ENCODE results near the gene TCF4.

Gene TCF4

DNA sequence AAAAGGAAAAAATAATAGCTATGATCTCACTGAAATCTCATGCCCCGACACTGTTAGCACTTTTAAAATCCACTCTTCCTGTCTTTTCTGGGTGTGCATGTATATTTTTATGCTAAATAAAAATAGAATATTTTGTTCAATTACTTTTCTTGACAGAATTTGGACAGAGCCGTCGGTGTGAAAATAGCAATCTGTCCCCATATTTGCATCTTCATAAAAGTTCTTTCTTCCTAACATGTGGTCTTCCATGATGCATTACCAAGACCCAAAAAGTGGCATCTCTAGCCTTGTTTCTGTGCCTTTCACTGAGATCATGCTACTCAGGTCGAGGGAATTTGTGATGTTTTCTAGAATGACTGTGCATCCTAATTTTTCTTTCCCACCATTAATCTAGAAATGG, 329.9 kb downstream of the TCF4 start:
- Mint-ChIP-seq H3K27me3 (ENCODE audit: low read depth, poor library complexity) (no peaks in the 10 kb centered on the region), H3K27ac (no peak overlapping the region), H3K4me1 (no peaks in the 10 kb centered on the region), H3K9me3 (peaks cover 9% of the 10 kb centered on the region), H3K4me3 (no peak overlapping the region), H3K36me3 (ENCODE audit: low read depth) (peaks cover 88% of the 10 kb centered on the region)
- no peak for DNase-seq
- TF ChIP-seq, protein P1, sequence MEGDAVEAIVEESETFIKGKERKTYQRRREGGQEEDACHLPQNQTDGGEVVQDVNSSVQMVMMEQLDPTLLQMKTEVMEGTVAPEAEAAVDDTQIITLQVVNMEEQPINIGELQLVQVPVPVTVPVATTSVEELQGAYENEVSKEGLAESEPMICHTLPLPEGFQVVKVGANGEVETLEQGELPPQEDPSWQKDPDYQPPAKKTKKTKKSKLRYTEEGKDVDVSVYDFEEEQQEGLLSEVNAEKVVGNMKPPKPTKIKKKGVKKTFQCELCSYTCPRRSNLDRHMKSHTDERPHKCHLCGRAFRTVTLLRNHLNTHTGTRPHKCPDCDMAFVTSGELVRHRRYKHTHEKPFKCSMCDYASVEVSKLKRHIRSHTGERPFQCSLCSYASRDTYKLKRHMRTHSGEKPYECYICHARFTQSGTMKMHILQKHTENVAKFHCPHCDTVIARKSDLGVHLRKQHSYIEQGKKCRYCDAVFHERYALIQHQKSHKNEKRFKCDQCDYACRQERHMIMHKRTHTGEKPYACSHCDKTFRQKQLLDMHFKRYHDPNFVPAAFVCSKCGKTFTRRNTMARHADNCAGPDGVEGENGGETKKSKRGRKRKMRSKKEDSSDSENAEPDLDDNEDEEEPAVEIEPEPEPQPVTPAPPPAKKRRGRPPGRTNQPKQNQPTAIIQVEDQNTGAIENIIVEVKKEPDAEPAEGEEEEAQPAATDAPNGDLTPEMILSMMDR (IDR thresholded peaks at IDR 0.05) = no peak

- TF ChIP-seq, protein P1 (IDR thresholded peaks at IDR 0.05) = no peak
- Mint-ChIP-seq H3K36me3 (ENCODE audit: low read depth) (peaks cover 89% of the 10 kb centered on the region), H3K9me3 (peaks cover 9% of the 10 kb centered on the region), H3K4me3 (no peak overlapping the region), H3K27me3 (ENCODE audit: low read depth, poor library complexity) (no peaks in the 10 kb centered on the region), H3K27ac (no peak overlapping the region), H3K4me1 (peaks cover 11% of the 10 kb centered on the region)
- no peak for DNase-seq
These were observed 331.1 kb downstream of the TCF4 start for GRCh38 chr18:55256929-55257289.

DNA sequence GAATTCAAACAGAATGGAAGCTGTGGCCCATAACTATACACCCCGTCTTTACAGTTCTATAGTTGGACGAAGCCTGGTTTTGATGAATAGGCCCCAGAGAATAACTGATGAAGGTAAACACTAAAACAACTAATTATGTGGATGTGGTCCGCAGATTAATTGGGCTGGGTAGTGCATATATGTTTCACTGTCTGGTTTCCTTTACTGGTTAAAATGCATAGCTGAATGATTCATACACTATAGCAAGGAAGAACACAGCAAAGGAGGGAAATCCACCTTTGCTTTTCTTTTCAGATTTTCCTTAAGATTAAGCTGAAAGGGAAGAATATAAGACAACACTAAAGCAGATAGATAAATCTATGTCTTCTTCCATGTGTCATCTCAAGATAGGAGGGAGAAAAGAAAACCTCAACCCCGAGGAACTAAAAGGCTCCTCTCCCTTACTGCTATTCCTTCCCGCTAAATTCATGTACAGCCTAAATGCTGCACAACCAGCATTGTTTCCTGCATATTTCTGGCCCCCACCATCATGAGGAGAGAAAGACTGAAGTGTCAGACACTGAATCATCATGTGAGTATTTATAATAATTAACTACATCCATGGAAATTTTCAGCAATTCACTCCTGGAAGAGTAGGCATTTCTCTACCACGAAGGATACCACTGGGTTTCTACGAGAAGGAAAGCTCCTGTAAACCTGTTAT, 331.6 kb downstream of the TCF4 start:
- H3K36me3 Mint-ChIP-seq (ENCODE audit: low read depth) = peaks cover 88% of the 10 kb centered on the region
- H3K4me1 Mint-ChIP-seq = peaks cover 17% of the 10 kb centered on the region
- peak overlapping the region; percentile 67 for H3K27ac Mint-ChIP-seq

DNA sequence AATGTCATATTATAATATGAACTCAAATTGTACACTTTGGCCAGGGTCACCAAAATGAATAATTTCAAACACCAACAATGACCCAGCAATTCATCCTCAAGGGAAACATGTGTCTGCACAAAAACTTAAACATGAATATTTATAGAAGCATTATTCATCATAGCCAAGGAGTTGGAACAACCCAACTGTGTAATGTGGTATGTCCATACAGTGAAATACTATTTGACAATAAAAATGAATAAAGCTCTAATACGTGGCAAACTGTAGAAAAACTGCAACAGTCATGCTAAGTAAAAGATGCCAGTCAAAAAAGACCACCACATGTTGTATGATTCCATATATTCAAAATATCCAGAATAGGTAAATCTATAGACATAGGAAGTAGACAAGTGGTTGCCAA, 334.2 kb downstream of the TCF4 start:
- Mint-ChIP-seq H3K4me3 (no peak overlapping the region), H3K4me1 (peaks cover 27% of the 10 kb centered on the region), H3K27ac (no peak overlapping the region)

More for the DNA sequence above, 331.6 kb downstream of the TCF4 start:
- no peak overlapping the region for H3K4me3 Mint-ChIP-seq
- DNase-seq = no peak
- no peaks in the 10 kb centered on the region for H3K27me3 Mint-ChIP-seq (ENCODE audit: low read depth, poor library complexity)
- H3K9me3 Mint-ChIP-seq = peaks cover 9% of the 10 kb centered on the region
- TF ChIP-seq, protein P1 (IDR thresholded peaks at IDR 0.05) = no peak

GRCh38 chr18:55252901-55253300, 335.1 kb downstream of the TCF4 start:
- no peak for DNase-seq
- H3K9me3 Mint-ChIP-seq = peaks cover 9% of the 10 kb centered on the region
- no peak overlapping the region for H3K4me3 Mint-ChIP-seq
- H3K36me3 Mint-ChIP-seq (ENCODE audit: low read depth) = peaks cover 79% of the 10 kb centered on the region
- TF ChIP-seq, protein P1 (IDR thresholded peaks at IDR 0.05) = no peak
- H3K27me3 Mint-ChIP-seq (ENCODE audit: low read depth, poor library complexity) = no peaks in the 10 kb centered on the region
- H3K27ac Mint-ChIP-seq = no peak overlapping the region
- peaks cover 27% of the 10 kb centered on the region for H3K4me1 Mint-ChIP-seq

More for the DNA sequence above, 334.2 kb downstream of the TCF4 start:
- TF ChIP-seq, protein P1 (IDR thresholded peaks at IDR 0.05) = no peak
- H3K27me3 Mint-ChIP-seq (ENCODE audit: low read depth, poor library complexity) = no peaks in the 10 kb centered on the region
- H3K36me3 Mint-ChIP-seq (ENCODE audit: low read depth) = peaks cover 83% of the 10 kb centered on the region
- H3K9me3 Mint-ChIP-seq = peaks cover 9% of the 10 kb centered on the region
- DNase-seq = no peak

- H3K27me3 Mint-ChIP-seq (ENCODE audit: low read depth, poor library complexity) = no peaks in the 10 kb centered on the region
- peaks cover 9% of the 10 kb centered on the region for H3K9me3 Mint-ChIP-seq
- peaks cover 85% of the 10 kb centered on the region for H3K36me3 Mint-ChIP-seq (ENCODE audit: low read depth)
- DNase-seq = no peak
- TF ChIP-seq, protein P1 (IDR thresholded peaks at IDR 0.05) = no peak
- H3K4me1 Mint-ChIP-seq = peaks cover 27% of the 10 kb centered on the region
- H3K4me3 Mint-ChIP-seq = no peak overlapping the region
- H3K27ac Mint-ChIP-seq = peak overlapping the region; percentile 89
These were observed 335.8 kb downstream of the TCF4 start for GRCh38 chr18:55252053-55252675.
